Cerebellar nuclear complex (tissue), 1 donor: ENCODE results near the gene LDHAL6B.

Experiments used
- DNase-seq, 2 experiments: peaks; one replicate each; lab custom pipeline; 2025; lab: John Stamatoyannopoulos, UW

Gene LDHAL6B

GRCh38 chr15:59177317-59177660 is 29.4 kb upstream of the LDHAL6B start:
- no peak for DNase-seq

- DNase-seq: no peak
These were observed 28.4 kb upstream of the LDHAL6B start for GRCh38 chr15:59178151-59178695.

- no peak for DNase-seq
These were observed 26.9 kb upstream of the LDHAL6B start for GRCh38 chr15:59179717-59180116.

- DNase-seq: no peak
These were observed 25.6 kb upstream of the LDHAL6B start for GRCh38 chr15:59180945-59181600.

- no peak for DNase-seq
These were observed 20.9 kb upstream of the LDHAL6B start for GRCh38 chr15:59185725-59186124.

- no peak for DNase-seq
These were observed 20.1 kb upstream of the LDHAL6B start for GRCh38 chr15:59186501-59186900.

GRCh38 chr15:59189241-59189640 is 17.4 kb upstream of the LDHAL6B start:
- no peak for DNase-seq

- DNase-seq: no peak
These were observed 16.4 kb upstream of the LDHAL6B start for GRCh38 chr15:59190291-59190690.

- DNase-seq: no peak
These were observed 14.8 kb upstream of the LDHAL6B start for GRCh38 chr15:59191855-59192237.

GRCh38 chr15:59194639-59195325 is 11.9 kb upstream of the LDHAL6B start:
- DNase-seq: no peak

- no peak for DNase-seq
These were observed 10.2 kb upstream of the LDHAL6B start for GRCh38 chr15:59196416-59196815.

- DNase-seq: no peak
These were observed 9.2 kb upstream of the LDHAL6B start for GRCh38 chr15:59197454-59197853.

GRCh38 chr15:59199626-59200465 is 6.8 kb upstream of the LDHAL6B start:
- DNase-seq: no peak

- no peak for DNase-seq
These were observed 6.1 kb upstream of the LDHAL6B start for GRCh38 chr15:59200560-59200959.

- no peak for DNase-seq
These were observed 3.6 kb upstream of the LDHAL6B start for GRCh38 chr15:59203008-59203407.

GRCh38 chr15:59203657-59204056 is 3.0 kb upstream of the LDHAL6B start:
- DNase-seq: no peak

- DNase-seq: no peak
These were observed 612 bp upstream of the LDHAL6B start for GRCh38 chr15:59205839-59206622.

- no peak for DNase-seq
These were observed 2.1 kb downstream of the LDHAL6B start for GRCh38 chr15:59208613-59209249.

GRCh38 chr15:59210186-59210585 is 3.5 kb downstream of the LDHAL6B start:
- no peak for DNase-seq

GRCh38 chr15:59216911-59217310 is 10.3 kb downstream of the LDHAL6B start:
- no peak for DNase-seq

- no peak for DNase-seq
These were observed 11.3 kb downstream of the LDHAL6B start for GRCh38 chr15:59217876-59218498.
